HepG2 (cell line): ENCODE results near the gene SYCE3. TPM values are rescaled to one million over a fixed set of nuclear protein-coding genes. Genes with fewer than 3 reads are reported as not detected.

Experiments used
- ARID3A ChIP-seq: IDR thresholded peaks from 2 replicates; pipeline ENCODE4 v1.6.1; 2012; ENCODE audit warnings: low read depth, low read length, improper control_type of control experiment
- CCAR2 ChIP-seq: fragments of 200-400 bp; formaldehyde crosslinking; optimal IDR thresholded peaks from 2 replicates; pipeline ENCODE3; 2018; ENCODE audit warnings: low read depth, mild to moderate bottlenecking, low read length, moderate library complexity
- DNMT3B ChIP-seq: conservative IDR thresholded peaks from 2 replicates; pipeline ENCODE4 v1.6.1; 2016; ENCODE audit warnings: missing biosample characterization, control low read depth
- DR1 ChIP-seq: sonication (generic); formaldehyde crosslinking; IDR thresholded peaks from 2 replicates; pipeline ENCODE4 v1.8.0; 2021; ENCODE audit warnings: mild to moderate bottlenecking, missing genetic modification reagents, inconsistent platforms
- FOSL1 ChIP-seq: sonication (generic); formaldehyde crosslinking; IDR thresholded peaks from 2 replicates; pipeline ENCODE4 v1.9.0; 2021; ENCODE audit warnings: missing genetic modification reagents, borderline replicate concordance
- GATAD2A ChIP-seq: IDR thresholded peaks from 2 replicates; pipeline ENCODE4 v1.6.1; 2016
- HES4 ChIP-seq: sonication (generic); formaldehyde crosslinking; IDR thresholded peaks from 2 replicates; pipeline ENCODE4 v1.9.0; 2021; ENCODE audit warnings: mild to moderate bottlenecking, missing genetic modification reagents, borderline replicate concordance
- HIVEP1 ChIP-seq: sonication (generic); formaldehyde crosslinking; IDR thresholded peaks from 2 replicates; pipeline ENCODE4 v1.4.0; 2020; ENCODE audit warnings: mild to moderate bottlenecking, missing genetic modification reagents
- IKZF5 ChIP-seq: IDR thresholded peaks from 2 replicates; pipeline ENCODE4 v1.6.1; 2018; ENCODE audit warnings: missing genetic modification reagents, mild to moderate bottlenecking, missing compliant biosample characterization
- IRF2 ChIP-seq: IDR thresholded peaks from 2 replicates; pipeline ENCODE4 v1.6.1; 2018; ENCODE audit warnings: missing genetic modification reagents, missing compliant biosample characterization
- JUND ChIP-seq: sonication (generic); formaldehyde crosslinking; IDR thresholded peaks from 2 replicates; pipeline ENCODE4 v1.8.0; 2022; ENCODE audit warnings: mild to moderate bottlenecking, missing genetic modification reagents
- PAX8 ChIP-seq: sonication (generic); formaldehyde crosslinking; IDR thresholded peaks from 2 replicates; pipeline ENCODE4 v1.8.0; 2022; ENCODE audit warnings: mild to moderate bottlenecking, missing genetic modification reagents, borderline replicate concordance
- PHB2 ChIP-seq: fragments of 450-650 bp; IDR thresholded peaks from 2 replicates; pipeline ENCODE4 v1.6.1; 2018; ENCODE audit not compliant: partially characterized antibody
- RARG ChIP-seq: sonication (generic); formaldehyde crosslinking; IDR thresholded peaks from 2 replicates; pipeline ENCODE4 v1.4.0; 2020; ENCODE audit warnings: low read depth, mild to moderate bottlenecking, missing genetic modification reagents
- RFXANK ChIP-seq: IDR thresholded peaks from 2 replicates; pipeline ENCODE4 v1.6.1; 2016
- RORA ChIP-seq: sonication (generic); formaldehyde crosslinking; IDR thresholded peaks from 2 replicates; pipeline ENCODE4 v1.5.0; 2020; ENCODE audit warnings: mild to moderate bottlenecking, missing genetic modification reagents, moderate library complexity
- SOX6 ChIP-seq, 2 experiments: fragments of 450-650 bp in 1 of 2; sonication (generic) in 1 of 2; formaldehyde crosslinking in 1 of 2; IDR thresholded peaks; 2 replicates each; pipeline versions ENCODE4 v1.4.0 to v1.6.1; 2017 to 2020; ENCODE audit warnings: antibody characterized with exemption in 1 of 2, mild to moderate bottlenecking in 1 of 2, missing genetic modification reagents in 1 of 2
- TEAD2 ChIP-seq: sonication (generic); formaldehyde crosslinking; IDR thresholded peaks from 2 replicates; pipeline ENCODE4 v1.9.0; 2021; ENCODE audit warnings: missing genetic modification reagents
- TSC22D2 ChIP-seq: sonication (generic); formaldehyde crosslinking; IDR thresholded peaks from 2 replicates; pipeline ENCODE4 v1.5.1; 2020; ENCODE audit warnings: missing genetic modification reagents, mild to moderate bottlenecking, borderline replicate concordance
- ZNF34 ChIP-seq: sonication (generic); formaldehyde crosslinking; IDR thresholded peaks from 2 replicates; pipeline ENCODE4 v1.4.0; 2020; ENCODE audit warnings: mild to moderate bottlenecking, missing genetic modification reagents, borderline replicate concordance
- ZNF574 ChIP-seq: sonication (generic); formaldehyde crosslinking; IDR thresholded peaks from 2 replicates; pipeline ENCODE4 v1.4.0; 2020; ENCODE audit warnings: missing genetic modification reagents
- ZUFSP ChIP-seq: sonication (generic); formaldehyde crosslinking; IDR thresholded peaks from 2 replicates; pipeline ENCODE4 v1.9.0; 2021; ENCODE audit warnings: missing genetic modification reagents, mild to moderate bottlenecking, borderline replicate concordance
- polyA plus RNA-seq, 8 experiments: library from polyadenylated mRNA; depleted of rRNA in 3 of 8; stranded (reverse) in 7 of 8; unstranded in 1 of 8; fragments of >200 nt; fragmentation: Illumina TruSeq in 4 of 8; extraction: Trizol in 4 of 8; gene quantifications; 2 replicates each; pipeline versions ENCODE4 v1.2.1 to v1.2.3, GENCODE V29; 2011 to 2016; ENCODE audit warnings: low read depth in 4 of 8, missing spikeins in 1 of 8, mixed read lengths in 1 of 8; ENCODE audit not compliant: insufficient read depth in 1 of 8
- total RNA-seq, 5 experiments: library from RNA; depleted of rRNA; stranded (reverse); fragments of >200 nt; fragmentation: Illumina TruSeq; extraction: Trizol; gene quantifications; 2 replicates each; pipeline ENCODE4 v1.2.3, GENCODE V29; 2016; ENCODE audit warnings: low read depth in 1 of 5

The SYCE3 gene
- total and polyA plus RNA-seq, 2 of the 13 experiments (the other 11 are each of a cell fraction or from before 2014, with no cell fraction given), result not detected

GRCh38 chr22:50530580-50530876, 32.2 kb downstream of the SYCE3 start (continued):
- no peak for TF ChIP-seq PHB2
- TF ChIP-seq RORA (CRISPR knock-in tag), result no peak
- no peak for TF ChIP-seq ZUFSP (CRISPR knock-in tag)
- no peak for TF ChIP-seq RFXANK
- TF ChIP-seq GATAD2A, result 0 out of 2 replicates have a peak, but pooled peaks have one; percentile 37
- TF ChIP-seq ZNF574 (CRISPR knock-in tag), result peak; percentile 29
- TF ChIP-seq ARID3A, result no peak
- TF ChIP-seq JUND (CRISPR knock-in tag), result no peak
- no peak for TF ChIP-seq TSC22D2 (CRISPR knock-in tag)
- TF ChIP-seq HES4 (CRISPR knock-in tag), result 0 out of 2 replicates have a peak, but pooled peaks have one; percentile 31
- TF ChIP-seq ZNF34 (CRISPR knock-in tag), result 0 out of 2 replicates have a peak, but pooled peaks have one; percentile 56
- TF ChIP-seq PAX8, result no peak
- no peak for TF ChIP-seq IRF2
- no peak for TF ChIP-seq IKZF5 (CRISPR knock-in tag)
- no peak for TF ChIP-seq DR1 (CRISPR knock-in tag)
- TF ChIP-seq DNMT3B, result no peak
- no peak for TF ChIP-seq TEAD2 (CRISPR knock-in tag)
- TF ChIP-seq CCAR2, result no peak
- TF ChIP-seq HIVEP1 (CRISPR knock-in tag), result no peak
- no peak for TF ChIP-seq RARG
- TF ChIP-seq FOSL1, result no peak
- no peak for TF ChIP-seq SOX6 (IDR thresholded peaks at IDR 0.05)
- peak; percentile 46; the same call in 1 of the 2 replicates for TF ChIP-seq SOX6 (CRISPR knock-in tag; IDR thresholded peaks at IDR 0.05)
